Esophagus squamous epithelium (tissue), 4 donors: Measurements from ENCODE around the gene WDR59.

Experiments used
- POLR2A ChIP-seq, 4 donors: fragments of 450-650 bp; IDR thresholded peaks; one replicate each; pipeline ENCODE4 v1.6.1; 2017; ENCODE audit warnings: antibody characterized with exemption in 4 of 4, mild to moderate bottlenecking in 4 of 4, moderate library complexity in 3 of 4
- TF ChIP-seq, protein P1 (sequence below), 6 experiments: fragments of 450-650 bp in 4 of 6; fragments of 200-600 bp in 2 of 6; sonication (generic) in 2 of 6; IDR thresholded peaks; one replicate each; pipeline ENCODE4 v1.5.1; 2016 to 2019; ENCODE audit warnings: antibody characterized with exemption in 6 of 6, mild to moderate bottlenecking in 4 of 6, moderate library complexity in 4 of 6

DNA sequence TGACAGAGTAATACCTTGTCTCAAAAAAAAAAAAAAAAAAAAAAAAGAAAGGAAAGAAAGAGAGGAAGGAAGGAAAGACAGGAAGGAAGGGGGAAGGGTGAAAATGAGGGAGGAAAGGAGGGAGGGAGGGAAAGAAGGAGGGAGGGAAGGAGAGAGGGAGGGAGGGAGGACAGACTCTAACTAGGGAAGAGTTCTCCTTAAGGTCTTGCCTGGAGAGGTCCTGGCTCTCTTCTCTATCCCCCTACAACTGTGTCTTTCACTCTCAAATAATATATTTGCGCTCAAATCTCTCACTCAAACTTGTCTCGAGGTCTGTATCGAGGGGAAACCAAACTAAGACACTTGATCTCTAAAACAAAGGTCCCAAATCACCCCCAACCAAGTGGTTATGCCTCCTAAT lies 35.6 kb downstream of the WDR59 start:
- TF ChIP-seq, protein P1, sequence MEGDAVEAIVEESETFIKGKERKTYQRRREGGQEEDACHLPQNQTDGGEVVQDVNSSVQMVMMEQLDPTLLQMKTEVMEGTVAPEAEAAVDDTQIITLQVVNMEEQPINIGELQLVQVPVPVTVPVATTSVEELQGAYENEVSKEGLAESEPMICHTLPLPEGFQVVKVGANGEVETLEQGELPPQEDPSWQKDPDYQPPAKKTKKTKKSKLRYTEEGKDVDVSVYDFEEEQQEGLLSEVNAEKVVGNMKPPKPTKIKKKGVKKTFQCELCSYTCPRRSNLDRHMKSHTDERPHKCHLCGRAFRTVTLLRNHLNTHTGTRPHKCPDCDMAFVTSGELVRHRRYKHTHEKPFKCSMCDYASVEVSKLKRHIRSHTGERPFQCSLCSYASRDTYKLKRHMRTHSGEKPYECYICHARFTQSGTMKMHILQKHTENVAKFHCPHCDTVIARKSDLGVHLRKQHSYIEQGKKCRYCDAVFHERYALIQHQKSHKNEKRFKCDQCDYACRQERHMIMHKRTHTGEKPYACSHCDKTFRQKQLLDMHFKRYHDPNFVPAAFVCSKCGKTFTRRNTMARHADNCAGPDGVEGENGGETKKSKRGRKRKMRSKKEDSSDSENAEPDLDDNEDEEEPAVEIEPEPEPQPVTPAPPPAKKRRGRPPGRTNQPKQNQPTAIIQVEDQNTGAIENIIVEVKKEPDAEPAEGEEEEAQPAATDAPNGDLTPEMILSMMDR (IDR thresholded peaks at IDR 0.05): no peak
- no peak for TF ChIP-seq POLR2A (IDR thresholded peaks at IDR 0.05)
